MCF 10A (cell line): ENCODE results near the gene CPNE8. TPM values are rescaled to one million over a fixed set of nuclear protein-coding genes. Genes with fewer than 3 reads are reported as not detected.

Source experiments
- BruUV-seq: library from RNA; stranded (reverse); fragments of 400-500 nt; replicated peaks from 2 replicates; lab custom pipeline; 2021; lab: Mats Ljungman, UMichigan
- CTCF ChIA-PET: fragments of 300-600 bp; sonication (Branson Sonifier 250); formaldehyde crosslinking; extraction: SDS; loops from one replicate; lab custom pipeline; 2021; ENCODE audit warnings: antibody characterized with exemption, inconsistent platforms; lab: Yijun Ruan, JAX
- POLR2A ChIA-PET: fragments of 300-600, 350-650 bp; sonication (Branson Sonifier 250); formaldehyde crosslinking; extraction: SDS; loops from one replicate; lab custom pipeline; 2020; ENCODE audit warnings: antibody characterized with exemption, inconsistent platforms; lab: Yijun Ruan, JAX
- DNase-seq: peaks from one replicate; pipeline ENCODE4 v3.0.0-alpha.2; 2018; ENCODE audit not compliant: unreplicated experiment
- H3K27ac Mint-ChIP-seq: one replicate; pipeline ENCODE4 v1.8.0; 2022; ENCODE audit warnings: mild to moderate bottlenecking, low read depth, mixed read lengths; ENCODE audit not compliant: unreplicated experiment
- H3K27me3 Mint-ChIP-seq: one replicate; pipeline ENCODE4 v1.8.0; 2022; ENCODE audit warnings: mixed read lengths; ENCODE audit not compliant: insufficient read depth, unreplicated experiment
- H3K36me3 Mint-ChIP-seq: one replicate; pipeline ENCODE4 v1.8.0; 2022; ENCODE audit warnings: mild to moderate bottlenecking, moderate library complexity, mixed read lengths; ENCODE audit not compliant: insufficient read depth, unreplicated experiment
- H3K4me1 Mint-ChIP-seq: one replicate; pipeline ENCODE4 v1.8.0; 2022; ENCODE audit warnings: mixed read lengths; ENCODE audit not compliant: insufficient read depth, unreplicated experiment
- H3K4me3 Mint-ChIP-seq: one replicate; pipeline ENCODE4 v1.8.0; 2022; ENCODE audit warnings: mild to moderate bottlenecking, moderate library complexity, mixed read lengths; ENCODE audit not compliant: unreplicated experiment
- H3K9me3 Mint-ChIP-seq: one replicate; pipeline ENCODE4 v1.8.0; 2022; ENCODE audit warnings: mixed read lengths; ENCODE audit not compliant: unreplicated experiment
- intact Hi-C: fragments of 100-400 bp; cut with micrococcal nuclease; formaldehyde crosslinking; loops from 2 replicates; pipeline ENCODE4 v1.14.1; 2022
- total RNA-seq: library from RNA; stranded (reverse); gene quantifications from 2 replicates; pipeline ENCODE4 v1.2.3, GENCODE V29; 2022
- TF ChIP-seq, protein P1 (sequence below): fragments of 200-600 bp; IDR thresholded peaks from one replicate; pipeline ENCODE4 v1.8.0; 2022; ENCODE audit warnings: antibody characterized with exemption, mild to moderate bottlenecking; ENCODE audit not compliant: unreplicated experiment

Gene CPNE8
- total RNA-seq, 1 experiment from 2014 or later: 17.0 TPM

DNA sequence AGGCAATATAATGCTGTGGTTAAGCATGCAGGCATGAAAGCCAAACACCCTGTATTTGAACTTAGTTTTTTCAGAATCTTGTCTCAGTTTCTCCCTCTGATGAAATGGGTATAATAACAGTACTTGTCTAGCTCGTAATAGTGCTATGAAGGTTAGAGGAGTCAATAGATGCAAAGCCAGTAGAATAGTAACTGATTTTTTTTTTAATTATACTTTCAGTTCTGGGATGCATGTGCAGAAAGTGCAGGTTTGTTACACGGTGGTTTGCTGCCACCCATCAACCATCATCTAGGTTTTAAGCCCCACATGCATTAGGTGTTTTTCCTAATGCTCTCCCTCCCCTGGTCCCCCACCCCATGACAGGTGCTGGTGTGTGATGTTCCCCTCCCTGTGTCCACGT lies 87.4 kb downstream of the CPNE8 start:
- peaks cover 5% of the 10 kb centered on the region for H3K36me3 Mint-ChIP-seq
- CTCF ChIA-PET: no interaction called here
- intact Hi-C loops: no loop called here
- POLR2A ChIA-PET: no interaction called here
- H3K4me1 Mint-ChIP-seq: peaks cover 2% of the 10 kb centered on the region
- no peak for DNase-seq
- BruUV-seq: no TSS peak
- H3K27me3 Mint-ChIP-seq: no peaks in the 10 kb centered on the region
- no peak overlapping the region for H3K4me3 Mint-ChIP-seq
- TF ChIP-seq, protein P1, sequence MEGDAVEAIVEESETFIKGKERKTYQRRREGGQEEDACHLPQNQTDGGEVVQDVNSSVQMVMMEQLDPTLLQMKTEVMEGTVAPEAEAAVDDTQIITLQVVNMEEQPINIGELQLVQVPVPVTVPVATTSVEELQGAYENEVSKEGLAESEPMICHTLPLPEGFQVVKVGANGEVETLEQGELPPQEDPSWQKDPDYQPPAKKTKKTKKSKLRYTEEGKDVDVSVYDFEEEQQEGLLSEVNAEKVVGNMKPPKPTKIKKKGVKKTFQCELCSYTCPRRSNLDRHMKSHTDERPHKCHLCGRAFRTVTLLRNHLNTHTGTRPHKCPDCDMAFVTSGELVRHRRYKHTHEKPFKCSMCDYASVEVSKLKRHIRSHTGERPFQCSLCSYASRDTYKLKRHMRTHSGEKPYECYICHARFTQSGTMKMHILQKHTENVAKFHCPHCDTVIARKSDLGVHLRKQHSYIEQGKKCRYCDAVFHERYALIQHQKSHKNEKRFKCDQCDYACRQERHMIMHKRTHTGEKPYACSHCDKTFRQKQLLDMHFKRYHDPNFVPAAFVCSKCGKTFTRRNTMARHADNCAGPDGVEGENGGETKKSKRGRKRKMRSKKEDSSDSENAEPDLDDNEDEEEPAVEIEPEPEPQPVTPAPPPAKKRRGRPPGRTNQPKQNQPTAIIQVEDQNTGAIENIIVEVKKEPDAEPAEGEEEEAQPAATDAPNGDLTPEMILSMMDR: no peak
- no peaks in the 10 kb centered on the region for H3K9me3 Mint-ChIP-seq
- no peak overlapping the region for H3K27ac Mint-ChIP-seq

DNA sequence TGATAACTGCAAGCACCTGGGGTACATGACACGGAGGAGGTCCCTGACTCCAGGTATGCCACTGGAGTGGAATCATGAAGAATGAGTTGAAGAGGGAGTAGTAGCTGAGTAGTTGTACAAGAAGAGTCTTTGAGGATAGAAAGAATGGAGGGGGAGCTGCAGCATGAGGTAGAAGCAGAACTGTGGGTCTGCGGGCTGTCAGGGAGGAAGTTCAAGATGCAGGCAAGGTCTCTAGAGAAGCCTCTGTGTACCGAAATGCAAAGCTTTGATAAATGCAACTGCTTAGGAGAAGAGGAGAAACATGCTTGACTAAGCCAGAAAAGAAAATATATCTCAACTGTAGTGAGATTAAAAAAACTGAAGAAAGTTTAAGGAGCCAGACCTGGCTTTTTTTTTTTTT lies 91.5 kb downstream of the CPNE8 start:
- Mint-ChIP-seq H3K9me3 (peaks cover 18% of the 10 kb centered on the region), H3K4me3 (no peak overlapping the region), H3K36me3 (peaks cover 11% of the 10 kb centered on the region), H3K27me3 (no peaks in the 10 kb centered on the region), H3K27ac (no peak overlapping the region), H3K4me1 (no peaks in the 10 kb centered on the region)
- TF ChIP-seq, protein P1: no peak
- intact Hi-C loops: no loop called here
- ChIA-PET POLR2A (no interaction called here), CTCF (interaction anchor here (0.7 kb wide), 1 partner anchor 307 kb away, joined by 3 read pairs; no protein-coding TSS in a partner anchor)
- DNase-seq: no peak
- BruUV-seq: no TSS peak

DNA sequence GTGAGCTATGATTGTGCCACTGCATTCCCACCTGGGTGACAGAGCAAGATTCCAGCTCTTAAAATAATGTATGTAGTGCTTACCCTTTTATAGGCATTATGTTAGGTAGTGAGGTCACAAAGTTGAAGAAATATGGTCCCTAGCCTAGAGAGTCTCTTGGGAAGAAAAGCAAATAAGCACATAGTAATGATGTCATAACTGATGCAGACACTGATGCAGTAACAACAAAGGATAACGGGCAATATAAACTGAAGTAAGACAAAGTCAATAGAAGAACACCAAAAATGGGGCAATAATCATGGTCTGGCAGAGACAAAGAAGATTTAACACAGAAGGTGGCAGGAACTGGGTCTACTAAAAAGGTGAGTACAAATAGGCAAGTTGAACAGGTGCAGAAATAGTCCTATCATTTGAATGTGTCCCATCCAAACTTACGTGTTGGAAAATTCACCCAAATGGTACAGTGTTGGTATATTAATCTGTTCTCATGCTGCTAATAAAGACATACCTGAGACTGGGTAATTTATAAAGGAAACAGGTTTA lies 93.5 kb downstream of the CPNE8 start:
- Mint-ChIP-seq H3K27me3 (no peaks in the 10 kb centered on the region), H3K9me3 (peaks cover 18% of the 10 kb centered on the region), H3K4me3 (no peak overlapping the region), H3K36me3 (peaks cover 12% of the 10 kb centered on the region), H3K4me1 (no peaks in the 10 kb centered on the region), H3K27ac (no peak overlapping the region)
- TF ChIP-seq, protein P1: no peak
- ChIA-PET POLR2A (no interaction called here), CTCF (no interaction called here)
- no TSS peak for BruUV-seq
- intact Hi-C loops: no loop called here
- no peak for DNase-seq

DNA sequence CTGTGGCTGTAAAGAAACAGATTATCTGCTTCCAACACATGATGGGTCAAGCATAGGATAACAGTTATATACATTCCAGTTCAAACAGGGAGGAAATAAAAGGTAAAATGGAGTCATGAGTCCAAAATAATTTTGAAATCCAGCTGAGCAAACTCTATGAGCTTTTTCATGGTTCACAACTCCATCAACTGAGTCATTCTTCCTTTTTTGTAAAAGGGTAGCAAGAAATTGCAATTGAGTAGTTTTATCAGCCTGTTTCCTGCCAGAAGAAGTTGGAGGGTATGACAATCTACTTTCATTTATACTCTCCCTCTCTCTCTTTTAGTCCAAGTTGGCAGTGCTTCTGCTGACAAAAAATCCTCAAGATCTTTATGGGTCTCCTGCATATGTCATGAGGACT lies 95.6 kb downstream of the CPNE8 start:
- Mint-ChIP-seq H3K4me1 (no peaks in the 10 kb centered on the region), H3K27ac (no peak overlapping the region), H3K27me3 (no peaks in the 10 kb centered on the region), H3K9me3 (peaks cover 18% of the 10 kb centered on the region), H3K36me3 (peaks cover 12% of the 10 kb centered on the region), H3K4me3 (no peak overlapping the region)
- POLR2A ChIA-PET: interaction anchor here (0.9 kb wide), 2 partner anchors 15 to 18 kb away, joined by 3 read pairs; no protein-coding TSS in a partner anchor
- TF ChIP-seq, protein P1: no peak
- intact Hi-C loops: no loop called here
- BruUV-seq: no TSS peak
- no peak for DNase-seq
- CTCF ChIA-PET: interaction anchor here (0.6 to 0.9 kb wide), 2 partner anchors 102 to 294 kb away, joined by 3 read pairs; no protein-coding TSS in a partner anchor
